Brain pericyte (primary cell): ENCODE measurements around the gene LRRC56.
"Not testable (repeated sequence)": the region's sequence is repeated elsewhere in the genome, so short reads cannot be mapped to it uniquely, and the experiment has no call there.

Source experiments
- DNase-seq: peaks from one replicate; pipeline ENCODE4 v3.0.0-alpha.2; 2012; ENCODE audit warnings: low read depth, low spot score

Gene LRRC56

DNA sequence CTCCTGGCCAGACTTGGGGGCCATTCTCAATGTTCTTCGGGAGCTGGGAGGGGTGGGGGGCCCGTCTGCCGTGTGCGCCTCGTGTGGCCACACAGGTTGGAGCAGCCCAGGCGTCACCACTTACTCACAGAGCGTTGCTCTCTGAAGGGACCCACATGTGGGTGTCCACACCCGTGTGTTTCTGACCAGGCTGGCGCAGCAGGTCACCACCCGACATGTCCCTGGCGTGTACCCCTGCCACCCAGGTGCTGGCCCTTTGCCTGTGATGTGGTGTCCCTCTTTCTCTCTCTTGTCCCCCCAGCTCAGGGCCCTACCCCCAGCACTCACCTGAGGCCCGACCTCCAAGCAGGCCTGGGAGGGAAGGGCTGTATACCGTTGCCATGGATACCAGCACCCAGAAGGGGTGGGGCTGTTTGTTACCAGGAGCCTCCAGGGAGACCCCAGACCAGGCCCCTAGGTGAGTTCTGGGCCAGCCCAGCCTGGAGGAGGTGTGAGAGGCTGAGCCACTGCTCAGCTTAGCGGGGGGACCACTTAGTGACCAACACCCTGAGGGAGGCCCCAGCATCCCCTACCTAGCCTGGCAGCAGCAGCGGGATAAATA lies 21.8 kb downstream of the LRRC56 start:
- no peak for DNase-seq

- no peak for DNase-seq
Observed at GRCh38 chr11:559712-560304, 22.5 kb downstream of the LRRC56 start.

GRCh38 chr11:560305-561147 lies 23.2 kb downstream of the LRRC56 start, which contains the start of the genes LMNTD2 and RASSF7:
Gene LMNTD2 (minus strand): TSS chr11:560738. CDS start chr11:560716, 22 bp downstream.
Gene RASSF7 (plus strand): TSS chr11:560970. CDS start chr11:561769, 799 bp downstream.
- no peak for DNase-seq

DNA sequence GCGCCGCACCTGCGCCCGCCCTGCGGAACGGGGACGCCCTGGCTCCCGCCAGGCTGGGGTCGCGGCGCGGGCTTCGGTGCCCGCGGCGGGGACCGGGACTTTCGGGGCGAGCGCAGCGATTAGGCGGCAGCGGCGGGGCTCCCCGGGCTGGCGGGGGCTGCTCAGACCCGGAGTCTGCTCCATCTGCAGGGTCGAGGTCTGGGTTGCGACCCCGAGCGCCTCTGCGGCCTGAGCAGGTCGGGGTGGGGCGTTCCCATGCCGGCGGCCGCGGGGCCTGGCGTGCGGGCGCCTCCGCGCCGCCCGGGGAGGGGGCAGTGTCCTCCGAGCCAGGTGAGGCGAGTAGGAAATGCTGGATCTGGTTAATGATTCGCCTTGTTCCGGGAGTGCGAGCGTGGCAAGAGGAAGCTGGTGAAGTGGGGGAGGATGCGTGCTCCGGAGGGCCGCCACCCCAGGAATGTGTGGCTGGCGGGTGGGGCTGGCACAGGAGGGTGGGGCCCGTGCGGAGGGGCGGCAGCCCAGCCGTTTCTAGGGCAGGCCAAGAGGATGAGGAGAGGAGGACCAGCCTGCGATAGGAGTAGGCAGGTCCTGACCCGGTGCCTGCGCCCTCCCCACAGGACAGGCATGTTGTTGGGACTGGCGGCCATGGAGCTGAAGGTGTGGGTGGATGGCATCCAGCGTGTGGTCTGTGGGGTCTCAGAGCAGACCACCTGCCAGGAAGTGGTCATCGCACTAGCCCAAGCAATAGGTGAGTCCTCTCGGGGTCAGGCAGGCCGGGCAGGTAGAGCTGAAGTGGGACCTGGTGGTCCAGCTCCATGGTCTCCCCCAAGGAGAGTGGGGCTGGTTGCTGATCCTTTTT lies 24.0 kb downstream of the LRRC56 start:
- no peak for DNase-seq

- no peak for DNase-seq
Observed at GRCh38 chr11:562046-562645, 24.8 kb downstream of the LRRC56 start.

GRCh38 chr11:563066-563811 lies 25.9 kb downstream of the LRRC56 start:
- DNase-seq = no peak

- DNase-seq = no peak
Observed at GRCh38 chr11:563812-564578, 26.7 kb downstream of the LRRC56 start.

DNA sequence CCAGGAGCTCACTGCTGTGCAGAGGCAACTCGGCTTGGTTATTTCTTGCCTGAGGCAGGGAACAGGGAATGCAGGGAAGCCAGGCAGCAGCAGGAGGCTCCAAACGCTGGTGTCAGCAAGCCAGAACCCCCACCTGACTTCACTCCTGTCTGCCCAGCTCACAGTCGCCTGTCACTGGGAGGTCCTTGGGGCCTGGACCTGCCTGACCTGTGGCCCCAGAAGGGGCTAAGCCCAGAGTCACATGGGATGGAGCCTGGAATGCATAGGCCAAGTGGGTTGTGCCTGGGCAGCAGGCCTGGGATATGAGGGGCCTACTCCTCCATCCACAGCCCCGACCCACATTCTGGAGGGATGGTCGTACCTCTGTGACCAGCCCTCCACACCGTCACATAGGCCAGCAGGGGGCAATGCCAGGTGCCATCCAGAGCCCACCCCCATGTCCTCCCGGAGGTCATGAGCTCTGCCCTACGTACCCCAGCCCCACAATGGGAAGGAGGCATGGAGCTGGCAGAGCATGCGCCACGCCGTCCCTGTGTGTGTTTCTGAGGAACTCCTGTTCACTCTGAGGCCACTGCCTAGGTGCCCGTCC lies 28.7 kb downstream of the LRRC56 start:
- DNase-seq = no peak

- no peak for DNase-seq
Observed at GRCh38 chr11:567011-567628, 29.8 kb downstream of the LRRC56 start.

DNA sequence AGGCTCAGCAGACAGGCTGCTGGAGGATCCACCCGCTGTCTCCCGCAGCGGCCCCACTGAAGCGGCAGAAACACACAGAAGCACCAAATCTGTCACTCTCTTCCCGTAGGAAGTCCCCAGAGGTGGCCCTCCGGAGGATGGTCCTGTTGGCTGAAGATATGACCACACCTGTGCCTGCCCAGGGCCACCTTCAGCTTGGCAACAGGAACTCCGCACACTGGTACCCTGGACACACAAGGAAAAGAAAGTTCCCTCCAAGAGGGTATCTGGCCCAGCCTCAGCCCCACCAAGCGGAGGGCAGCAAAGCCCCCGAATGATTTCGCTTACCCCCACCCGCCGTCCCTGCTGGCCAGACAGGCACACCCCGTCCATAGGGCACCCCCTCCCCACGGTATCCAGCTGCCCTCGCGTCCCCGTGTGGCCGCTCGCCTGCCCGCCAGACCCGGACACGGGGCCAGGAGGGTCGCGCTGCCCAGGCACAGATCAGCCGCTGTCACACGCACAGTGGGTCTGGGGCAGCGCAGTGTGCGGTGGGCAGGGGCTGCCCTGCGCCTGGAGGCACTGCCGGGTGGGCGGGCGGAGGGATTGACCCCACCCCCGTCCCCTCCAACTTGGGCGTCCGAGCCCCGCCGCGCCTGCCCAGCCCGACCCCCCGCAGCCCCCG lies 30.4 kb downstream of the LRRC56 start:
- DNase-seq = no peak

- DNase-seq = no peak
Observed at GRCh38 chr11:568306-569157, 31.2 kb downstream of the LRRC56 start.

GRCh38 chr11:569158-569885 lies 32.0 kb downstream of the LRRC56 start:
- no peak for DNase-seq

- no peak for DNase-seq
Observed at GRCh38 chr11:571802-572185, 34.5 kb downstream of the LRRC56 start.

DNA sequence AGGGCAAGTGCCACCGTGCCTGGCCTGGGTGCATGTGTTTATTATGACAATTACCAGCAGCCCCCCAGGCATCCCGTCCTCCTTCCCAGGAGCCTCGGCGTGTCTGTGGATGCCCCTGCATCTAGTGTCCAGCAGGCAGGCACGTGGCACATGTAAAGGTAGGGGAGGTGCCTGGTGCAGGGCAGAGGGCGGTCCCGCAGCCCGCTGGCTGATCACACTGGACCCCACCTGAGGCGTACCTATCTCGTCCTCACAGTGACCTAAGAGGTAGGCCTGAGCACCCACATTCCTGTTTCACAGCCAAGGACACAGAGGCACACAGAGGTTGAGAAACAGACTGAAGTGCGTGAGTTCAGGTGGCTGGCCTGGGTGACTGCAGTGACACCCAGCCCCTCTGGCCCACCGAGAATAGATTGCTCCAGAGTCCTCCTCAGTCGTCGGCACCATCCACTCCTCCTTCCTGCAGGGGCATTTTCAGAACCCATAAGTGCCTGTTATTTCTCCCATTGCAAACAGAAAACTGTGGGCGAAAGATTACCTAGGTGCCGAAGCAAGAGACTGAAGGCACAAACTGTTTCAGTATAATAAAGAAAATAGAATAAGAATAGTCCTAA lies 35.9 kb downstream of the LRRC56 start:
- no peak for DNase-seq

DNA sequence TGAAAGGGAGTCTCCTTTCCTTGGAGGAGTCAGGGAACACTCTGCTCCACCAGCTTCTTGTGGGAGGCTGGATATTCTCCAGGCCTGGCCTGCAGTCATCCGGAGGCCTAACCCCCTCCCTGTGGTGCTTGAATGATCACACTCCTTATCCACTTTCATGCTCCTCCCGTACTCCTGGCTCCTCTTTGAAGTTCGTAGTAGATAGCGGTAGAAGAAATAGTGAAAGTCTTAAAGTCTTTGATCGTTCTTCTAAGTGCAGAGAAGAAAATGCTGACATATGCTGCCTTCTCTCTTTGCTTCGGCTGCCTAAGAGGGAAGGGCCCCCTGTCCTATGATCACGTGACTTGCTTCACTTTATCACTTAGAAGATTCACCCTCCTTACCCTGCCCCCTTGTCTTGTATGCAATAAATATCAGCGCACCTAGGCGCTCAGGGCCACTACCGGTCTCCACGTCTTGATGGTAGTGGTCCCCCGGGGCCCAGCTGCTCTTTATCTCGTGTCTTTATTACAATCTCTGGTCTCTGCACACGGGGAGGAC lies 36.8 kb downstream of the LRRC56 start:
- not testable (repeated sequence) for DNase-seq
